Central memory CD4-positive, alpha-beta T cell (primary cell): Measurements from ENCODE around the gene FAM227B.
"Not testable (repeated sequence)": the region's sequence is repeated elsewhere in the genome, so short reads cannot be mapped to it uniquely, and the experiment has no call there.

Source experiments
- DNase-seq: peaks from one replicate; pipeline ENCODE4 v3.0.0; 2022
- total RNA-seq, 3 experiments: gene quantifications; one replicate each; lab custom pipeline; 2026; lab: John Stamatoyannopoulos, UW

Gene FAM227B, protein sequence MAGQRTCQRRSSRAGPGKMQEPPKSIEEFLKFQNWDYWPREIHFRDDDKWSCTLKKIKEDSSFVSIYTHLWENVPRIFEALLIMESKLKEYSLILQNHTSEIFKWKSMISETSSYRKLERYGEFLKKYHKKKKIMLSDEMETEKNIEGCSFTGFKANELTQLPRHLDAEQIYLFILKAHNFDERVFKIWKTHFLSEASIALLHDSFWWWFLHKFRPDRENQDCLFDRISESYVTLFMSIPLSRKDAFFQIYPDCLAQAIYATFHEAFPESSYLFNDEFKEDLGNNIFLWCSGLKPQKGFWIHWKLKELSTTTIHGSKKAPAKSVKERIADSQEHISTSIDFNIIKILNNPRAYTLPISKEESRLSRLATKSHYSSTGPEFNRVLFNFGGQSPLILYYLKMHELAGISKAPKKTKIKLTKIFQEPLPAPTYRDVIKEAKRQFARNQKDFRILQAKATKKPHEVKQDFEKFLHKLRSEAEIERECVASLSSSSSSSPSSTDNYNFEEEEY
- total RNA-seq, result 1.5 to 7.0 (median 4.4) reads per million in 3 experiments

DNA sequence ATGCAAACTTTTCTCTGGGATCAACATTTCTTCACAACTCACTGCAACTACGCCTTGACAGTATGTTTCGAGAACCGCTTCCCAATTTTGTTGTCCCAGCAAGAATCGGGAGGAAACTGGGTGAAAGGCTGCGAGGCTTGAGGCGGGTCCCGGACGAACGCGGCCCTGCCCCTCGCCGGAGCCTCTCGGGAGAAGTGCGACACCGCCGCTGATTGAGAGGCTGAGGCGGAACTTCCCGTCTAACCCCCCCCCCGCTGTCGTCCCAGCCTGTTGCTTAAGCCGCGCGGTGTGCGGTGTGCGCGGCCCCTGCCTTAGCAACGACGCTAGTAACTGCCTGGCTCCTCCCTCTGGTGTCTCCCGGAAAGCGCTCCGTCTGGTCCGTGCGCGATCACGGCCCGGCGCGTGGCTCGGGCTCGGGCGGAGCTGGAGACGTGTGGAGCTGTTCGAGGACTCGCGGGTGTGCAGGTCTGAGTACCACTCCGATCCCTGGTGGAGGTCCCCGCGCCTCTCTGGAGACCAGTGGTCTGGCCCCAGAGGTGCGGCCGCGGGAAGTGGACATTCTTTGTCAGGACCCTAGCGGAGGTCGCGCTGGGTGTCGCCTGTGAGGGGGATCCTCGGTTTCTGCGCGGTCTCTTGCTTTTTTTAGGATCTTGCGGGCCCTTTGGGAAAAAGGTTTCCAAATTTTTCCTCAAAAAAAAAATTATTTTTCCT is at the start of gene FAM227B, which contains the start of gene DTWD1:
FAM227B (minus strand) TSS at position 161 of the 711 bp plus-strand sequence. CDS start 5,647 bp downstream, outside the sequence.
DTWD1 (plus strand) TSS at position 391 of the 711 bp plus-strand sequence. CDS start 4,120 bp downstream, outside the sequence.
- DNase-seq, result peak; percentile 92

DNA sequence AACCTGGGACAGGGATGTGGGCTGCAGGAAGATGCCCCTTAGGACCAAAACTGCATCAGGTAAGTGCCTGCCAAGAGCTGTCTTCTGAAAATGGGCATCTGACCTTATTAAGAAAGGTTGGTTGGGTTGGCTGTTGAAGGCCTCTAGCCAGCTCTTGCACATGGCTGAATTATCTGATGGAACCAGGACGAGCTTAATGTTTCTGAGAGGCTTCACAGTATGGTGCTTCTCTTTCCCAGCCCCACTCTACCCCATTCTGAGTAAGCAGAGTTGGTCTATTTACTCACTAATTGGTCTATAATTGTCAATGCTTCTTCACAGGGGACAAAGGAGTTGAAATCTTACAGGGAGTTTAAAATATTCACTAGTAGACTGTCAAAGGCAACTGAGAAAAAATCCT is 48.7 kb upstream of the FAM227B start:
- DNase-seq, result no peak

DNA sequence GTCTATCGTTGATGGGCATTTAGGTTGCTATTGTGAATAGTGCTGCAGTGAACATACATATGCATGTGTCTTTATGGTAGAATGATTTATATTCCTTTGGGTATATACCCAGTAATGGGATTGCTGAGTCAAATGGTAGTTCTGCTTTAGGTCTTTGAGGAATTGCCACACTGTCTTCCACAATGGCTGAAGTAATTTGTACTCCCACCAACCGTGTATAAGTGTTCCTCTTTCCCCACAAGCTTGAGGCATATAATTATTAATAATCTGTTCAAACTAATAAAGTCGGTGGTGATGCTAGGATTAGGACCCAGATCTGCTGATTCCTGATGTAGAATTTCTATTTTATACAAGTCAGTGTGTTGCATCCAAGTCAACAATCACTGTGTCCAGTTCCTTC is 45.9 kb upstream of the FAM227B start:
- not testable (repeated sequence) for DNase-seq

DNA sequence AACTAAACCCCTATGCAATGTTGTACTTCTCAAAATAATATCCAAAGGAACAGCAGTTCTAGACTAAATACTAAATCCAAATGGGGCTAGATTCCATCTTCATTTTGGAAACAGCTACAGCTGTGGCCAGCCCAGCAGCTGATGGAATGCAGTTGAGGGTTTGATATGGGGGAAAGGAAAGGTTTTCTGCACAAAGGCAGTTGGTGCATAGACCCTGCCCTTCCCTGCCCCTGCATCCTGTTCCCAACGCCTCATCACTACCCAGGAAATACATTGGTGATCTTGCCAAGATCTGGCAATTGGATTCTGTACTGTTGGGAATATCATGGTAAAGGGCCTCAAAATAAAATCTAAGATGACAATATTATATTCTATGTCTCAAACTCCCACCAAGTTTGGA is 44.1 kb upstream of the FAM227B start:
- DNase-seq, result no peak

DNA sequence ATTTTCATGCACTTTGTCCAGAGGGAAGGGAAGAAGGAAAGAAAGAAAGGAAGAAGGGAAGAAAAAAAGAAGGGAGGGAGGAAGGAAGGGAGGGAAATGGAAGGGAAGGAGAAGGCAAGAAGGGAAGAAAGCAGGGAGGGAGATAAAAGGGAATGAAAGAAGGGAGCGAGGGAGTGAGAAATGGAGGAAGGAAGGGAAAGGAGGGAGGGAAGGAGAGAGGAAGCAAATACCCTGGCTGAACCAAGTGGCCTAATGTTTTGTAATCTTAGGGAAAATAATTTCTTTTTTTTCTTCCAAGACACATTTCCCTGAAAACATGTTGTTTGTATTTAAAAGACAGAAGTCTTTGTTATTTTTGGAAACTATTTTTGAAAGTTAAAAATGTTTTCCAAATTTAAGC is 36.1 kb upstream of the FAM227B start:
- DNase-seq, result no peak

DNA sequence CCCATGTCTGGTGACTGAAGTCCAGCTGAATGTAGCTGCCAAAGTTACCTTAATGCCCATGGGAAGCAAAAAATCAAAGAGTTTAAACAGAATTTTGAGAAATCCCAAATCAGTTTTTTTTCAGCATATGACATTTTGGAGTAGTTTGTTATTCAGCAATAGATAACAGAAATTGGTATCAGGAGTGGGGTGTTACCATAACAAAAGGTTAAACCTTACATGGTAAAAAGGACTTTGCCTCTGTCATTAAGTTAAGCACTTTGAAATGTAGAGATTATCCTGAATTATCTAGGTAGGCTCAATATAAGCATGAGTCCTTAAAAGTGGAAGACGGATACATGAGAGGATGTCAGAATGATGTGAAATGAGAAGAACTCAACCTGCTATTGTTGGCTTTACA is 32.3 kb upstream of the FAM227B start:
- no peak for DNase-seq

DNA sequence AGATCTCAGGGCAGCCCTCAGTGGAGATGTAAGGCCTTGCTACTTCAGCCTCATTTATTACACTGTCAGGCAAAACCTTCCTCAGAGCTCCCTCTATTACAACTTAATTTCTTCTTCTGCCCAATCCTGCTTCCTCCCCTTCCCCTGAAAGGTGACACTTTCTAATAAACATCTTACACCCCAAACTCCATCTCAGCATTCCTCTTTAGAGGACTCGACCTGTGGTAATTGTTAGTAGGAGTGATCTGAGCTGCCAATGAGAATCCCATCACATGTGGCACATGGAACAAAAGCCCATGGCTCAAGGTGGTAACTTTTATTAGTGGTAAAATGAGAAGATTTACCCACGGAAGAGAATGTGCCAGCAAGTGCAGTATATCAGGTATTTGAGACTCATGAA is 30.1 kb upstream of the FAM227B start:
- no peak for DNase-seq

DNA sequence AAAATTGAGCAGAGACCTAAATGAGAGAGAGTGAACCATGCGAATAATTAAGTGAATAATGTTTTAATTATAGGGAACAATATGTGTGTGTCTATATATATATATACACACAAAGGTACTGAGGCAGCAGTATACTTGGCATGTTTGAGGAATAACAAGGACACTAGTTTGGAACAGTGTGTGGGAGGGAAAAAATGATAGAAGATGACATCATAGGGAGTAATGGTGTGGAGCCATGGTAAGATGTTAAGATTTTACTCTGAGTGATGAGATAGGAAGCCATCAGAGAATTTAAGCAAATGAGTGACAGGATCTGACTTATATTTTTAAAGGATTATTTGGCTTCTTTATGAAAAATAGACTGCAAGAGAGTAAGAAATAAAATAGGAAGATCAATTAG is 29.4 kb upstream of the FAM227B start:
- no peak for DNase-seq

DNA sequence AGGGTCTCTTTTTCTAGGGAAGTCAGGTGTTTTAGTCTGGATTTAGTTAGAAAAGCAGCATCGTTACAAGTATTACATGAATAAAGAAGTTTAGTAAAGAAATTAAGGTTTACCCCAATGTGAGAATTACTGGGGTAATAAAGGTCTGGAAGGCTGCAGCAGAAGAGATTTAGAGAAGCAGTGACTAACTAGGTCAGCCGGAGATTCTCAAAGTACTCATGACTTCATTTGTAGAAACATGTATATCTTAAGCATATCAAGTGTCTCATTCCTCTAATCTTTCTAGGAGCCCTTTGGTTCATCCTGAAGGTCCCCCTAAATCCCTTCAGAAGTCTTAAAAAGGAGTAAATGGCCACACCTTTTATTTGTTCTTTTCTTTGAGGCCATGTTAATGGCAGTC is 26.3 kb upstream of the FAM227B start:
- no peak for DNase-seq

DNA sequence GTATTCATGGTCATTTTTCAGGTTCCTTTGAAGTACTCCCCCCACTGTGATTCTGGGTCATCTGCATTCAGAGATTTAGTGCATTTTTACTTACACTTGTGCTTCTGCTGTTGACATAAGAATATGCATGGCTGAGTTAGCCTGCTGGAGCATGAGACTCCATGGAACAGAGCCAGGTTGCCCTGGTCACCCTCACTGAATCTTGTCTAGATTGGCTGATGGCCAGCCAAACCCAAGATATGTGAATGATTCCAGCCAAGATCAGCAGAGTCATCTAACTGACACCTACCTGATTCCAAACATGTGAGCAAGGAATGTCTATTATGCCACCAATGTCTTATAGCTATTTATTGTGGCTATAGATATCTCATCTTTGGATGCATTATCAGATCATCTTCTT is 25.3 kb upstream of the FAM227B start:
- no peak for DNase-seq

DNA sequence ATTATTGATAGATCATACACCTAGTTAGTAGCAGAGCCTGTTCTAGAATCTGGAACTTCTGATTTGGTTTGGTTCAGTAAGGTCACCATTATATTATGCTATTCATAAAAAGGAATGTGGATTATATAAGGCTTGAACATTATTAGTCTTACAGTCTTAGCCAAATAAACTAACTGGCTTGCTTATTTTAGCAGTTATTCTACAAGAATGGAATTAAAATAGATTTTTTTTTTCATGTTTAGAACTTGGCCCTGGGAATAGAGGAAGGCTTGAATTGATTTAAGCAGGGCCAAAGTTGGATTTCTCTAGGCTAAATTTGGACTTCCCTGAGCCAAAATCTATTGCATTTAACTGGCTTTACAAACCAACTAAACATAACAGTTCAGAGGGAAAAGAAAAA is 24.7 kb upstream of the FAM227B start:
- DNase-seq, result no peak

DNA sequence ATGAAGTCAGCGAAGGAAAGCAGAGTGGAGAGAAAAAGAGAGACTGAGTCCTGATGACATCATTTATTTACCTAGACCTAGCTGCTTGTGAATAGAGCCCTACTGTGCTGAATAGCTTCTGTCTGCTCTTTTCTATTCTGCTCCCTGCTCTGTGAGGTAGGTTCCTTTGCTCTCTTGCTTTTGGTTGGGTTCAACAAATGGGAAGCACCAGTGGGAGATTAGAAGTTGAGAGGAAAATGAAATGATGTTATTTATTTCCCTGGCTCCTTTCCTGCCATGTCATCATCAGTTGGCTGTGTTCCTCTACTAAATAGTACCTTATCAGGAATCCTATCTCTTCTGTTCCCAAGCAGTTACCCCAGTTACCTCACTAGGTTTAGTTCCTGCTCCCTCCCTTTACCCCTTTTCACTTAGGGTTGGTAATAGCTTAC is 23.8 kb upstream of the FAM227B start:
- no peak for DNase-seq

DNA sequence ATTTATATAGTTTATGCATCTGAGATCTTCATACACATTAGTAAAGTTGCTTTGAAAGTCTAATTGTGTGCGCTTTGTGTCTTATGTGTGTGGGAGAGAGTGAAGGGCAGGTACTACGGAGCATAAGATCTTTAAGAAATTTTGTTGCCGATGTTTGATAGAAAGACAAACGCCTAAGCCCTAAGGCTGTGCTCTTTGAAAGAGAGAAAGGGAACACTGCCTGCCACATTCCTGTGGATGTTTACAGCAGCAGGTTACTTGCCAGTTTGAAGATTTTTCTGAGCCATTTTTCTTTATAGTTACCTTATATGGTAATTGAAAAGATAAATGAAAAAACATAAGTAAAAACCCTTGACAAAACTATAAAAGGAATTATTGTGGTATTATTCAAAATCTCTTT is 17.2 kb upstream of the FAM227B start:
- no peak for DNase-seq

DNA sequence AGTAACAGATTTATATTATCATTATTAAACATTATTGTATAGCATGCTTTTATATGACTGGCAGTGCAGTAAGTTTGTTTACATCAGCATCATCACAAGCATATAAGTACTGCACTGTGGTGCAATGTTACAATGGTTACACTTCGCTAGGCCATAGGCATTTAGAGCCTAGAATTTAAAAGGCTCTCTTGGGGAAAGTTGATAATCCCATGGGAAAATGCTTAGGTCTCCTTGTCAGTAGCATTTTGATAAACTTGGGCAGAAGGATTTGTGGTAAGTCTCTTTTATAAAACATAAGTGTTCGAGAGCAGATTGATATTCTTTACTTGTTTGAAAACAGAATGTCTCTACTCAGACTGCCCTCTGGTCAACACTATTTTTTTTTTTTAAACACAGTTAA is 7.8 kb upstream of the FAM227B start:
- DNase-seq, result no peak

DNA sequence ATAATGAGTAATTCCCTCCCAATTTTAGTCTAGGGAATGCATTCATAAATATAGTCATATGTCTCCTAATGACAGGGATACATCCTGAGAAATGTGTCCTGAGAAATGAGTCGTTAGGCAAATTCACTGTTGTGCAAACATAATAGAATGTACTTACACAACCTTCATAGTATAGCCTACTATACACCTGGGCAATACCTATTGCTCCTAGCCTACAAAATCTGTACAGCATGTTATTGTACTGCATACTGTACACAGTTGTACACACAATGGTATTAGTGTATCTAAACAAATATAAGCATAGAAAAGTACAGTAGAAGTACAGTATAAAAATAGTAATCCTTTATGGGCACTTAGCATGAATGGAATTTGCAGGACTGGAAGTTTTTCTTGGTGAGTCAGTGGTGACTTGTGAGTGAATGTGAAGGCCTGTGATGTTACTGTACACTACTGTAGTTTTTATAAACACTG is 6.8 kb upstream of the FAM227B start:
- DNase-seq, result no peak

DNA sequence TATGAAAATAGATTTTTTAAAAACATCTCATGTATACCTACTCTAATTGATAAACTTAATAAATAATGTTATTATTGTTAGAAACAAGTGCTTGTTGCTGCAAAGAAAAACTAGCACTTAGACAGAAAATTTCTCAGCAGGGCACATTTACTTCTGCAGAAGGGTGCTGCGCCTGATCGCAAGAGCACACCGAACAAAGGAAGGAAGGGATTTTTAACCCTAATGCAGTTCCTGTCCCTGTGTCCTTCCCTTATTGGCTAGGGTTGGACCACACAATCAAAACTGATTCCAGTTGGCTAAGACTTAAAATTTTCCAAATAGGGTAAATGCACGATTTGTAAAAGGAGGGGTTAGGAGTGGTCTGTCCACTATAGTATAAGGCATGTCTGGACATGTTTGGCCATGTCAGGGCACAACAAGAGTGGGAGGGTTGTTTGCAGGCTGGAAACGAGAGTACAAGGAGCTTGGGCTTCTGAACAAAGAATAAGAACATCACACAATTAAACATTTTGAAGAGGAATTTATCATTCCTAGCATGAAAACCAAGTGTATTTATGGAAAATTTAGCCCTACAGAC is 4.9 kb upstream of the FAM227B start:
- DNase-seq, result no peak

DNA sequence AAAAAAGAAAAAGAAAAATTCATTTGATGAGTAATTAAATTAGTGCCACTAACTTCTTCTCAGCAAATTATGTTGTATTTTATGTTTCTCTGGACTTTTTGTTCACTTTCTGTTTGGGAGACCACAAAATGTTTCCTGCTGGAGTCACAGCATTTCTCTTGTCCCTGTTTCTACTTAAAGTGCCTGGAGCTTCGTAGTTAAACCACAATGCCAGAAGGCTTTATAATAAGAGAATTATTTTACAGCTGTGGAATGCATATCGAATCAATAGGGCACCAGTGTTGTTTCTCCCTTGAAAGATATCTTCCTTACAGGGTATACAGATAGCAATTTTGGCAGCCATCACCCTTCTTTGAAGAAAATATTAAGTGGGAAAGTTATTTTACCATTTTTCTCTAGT is 3.4 kb upstream of the FAM227B start:
- DNase-seq, result no peak

DNA sequence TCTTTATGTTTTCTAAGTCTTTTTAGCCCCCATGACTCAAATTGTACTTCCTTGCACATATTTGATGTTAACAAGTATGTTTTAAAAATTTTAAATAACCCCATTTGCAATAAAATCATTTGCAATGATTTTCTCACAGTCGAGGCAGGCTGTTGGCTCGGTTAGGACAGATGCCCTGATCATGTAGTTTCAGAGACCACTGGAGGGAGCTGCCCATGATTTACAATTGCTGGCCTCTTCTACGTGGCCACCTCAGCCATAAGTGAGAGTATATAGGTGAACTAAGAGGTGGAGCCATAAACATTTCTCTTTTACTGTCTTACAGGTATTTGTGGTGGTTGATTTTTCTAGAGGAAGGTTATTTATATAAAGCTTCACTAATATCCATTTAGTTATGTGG is 1.9 kb upstream of the FAM227B start:
- no peak for DNase-seq

DNA sequence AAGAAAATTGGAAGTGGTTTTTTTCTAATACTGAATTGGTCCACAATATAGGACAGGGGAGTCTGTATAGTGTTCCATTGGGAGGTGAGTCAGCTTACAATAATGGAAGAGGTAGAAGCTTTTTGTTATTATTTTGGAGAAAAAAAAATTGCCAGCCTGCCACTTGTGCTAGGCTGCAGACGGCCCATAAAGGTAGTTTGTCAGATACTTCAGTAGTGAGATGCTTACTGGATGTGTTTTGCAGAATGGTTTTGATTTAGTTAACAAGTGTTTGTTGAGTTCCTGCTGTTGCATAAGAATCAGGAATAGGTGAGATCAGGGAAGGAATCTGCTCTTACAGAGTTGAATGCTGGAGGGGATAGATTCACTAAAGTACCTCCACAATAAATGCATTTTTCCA is 1.3 kb upstream of the FAM227B start:
- no peak for DNase-seq

DNA sequence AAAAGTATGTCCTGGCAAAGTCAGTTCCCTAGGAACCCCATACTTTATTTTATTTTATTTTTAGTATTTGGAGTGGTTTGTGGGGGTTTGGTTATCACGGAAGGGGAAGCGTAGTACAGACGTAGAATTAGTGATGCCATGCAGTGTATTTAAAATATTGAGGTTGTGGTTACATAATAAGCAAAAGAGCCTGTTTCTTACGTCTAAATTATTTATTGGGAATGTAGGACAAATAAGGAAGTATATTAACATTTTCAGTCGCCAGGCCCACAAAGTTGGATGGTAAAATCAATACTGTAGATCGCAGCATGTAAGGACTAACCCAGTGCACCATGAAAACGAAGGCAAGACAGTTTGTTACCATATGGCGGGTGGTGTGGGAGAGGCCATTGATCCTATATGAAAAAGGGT is 788 bp upstream of the FAM227B start:
- DNase-seq, result no peak

DNA sequence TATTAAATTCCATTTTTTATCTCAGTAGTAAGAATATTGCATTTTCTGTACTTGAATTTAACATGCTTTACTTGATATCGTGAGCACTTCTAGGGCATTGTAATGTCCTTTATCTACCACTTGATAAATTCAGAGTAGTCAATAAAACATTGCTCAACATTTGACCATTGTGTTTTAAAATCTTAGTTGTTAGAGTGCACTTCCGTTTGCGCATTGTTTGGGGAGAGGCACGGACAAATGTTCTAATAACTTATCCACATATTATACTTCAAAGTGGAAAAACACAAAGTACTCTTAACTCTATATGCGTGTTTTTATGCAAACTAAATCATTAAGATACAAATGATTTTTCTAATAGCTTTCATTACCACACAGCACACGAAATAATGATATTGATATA is 419 bp downstream of the FAM227B start:
- DNase-seq, result peak; percentile 0

DNA sequence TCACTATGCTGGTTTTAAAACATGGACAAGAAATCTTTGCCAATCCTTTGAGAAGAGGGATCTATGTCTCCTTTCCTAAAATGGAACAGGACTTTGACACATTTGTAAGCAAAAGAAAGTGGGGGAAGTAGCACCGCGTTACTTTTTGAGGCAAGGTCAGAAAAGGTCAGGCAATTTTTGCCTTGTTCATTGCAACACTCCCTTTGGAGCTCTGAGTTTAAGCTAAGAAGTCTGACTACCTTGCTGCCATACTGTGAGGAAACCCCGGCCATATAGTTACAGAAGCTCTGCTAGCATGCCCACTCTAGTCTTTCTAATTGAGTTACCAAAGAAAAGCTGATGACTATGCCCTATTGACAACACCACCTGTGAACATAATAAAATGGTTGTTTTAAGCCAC is 1.4 kb downstream of the FAM227B start:
- DNase-seq, result no peak

DNA sequence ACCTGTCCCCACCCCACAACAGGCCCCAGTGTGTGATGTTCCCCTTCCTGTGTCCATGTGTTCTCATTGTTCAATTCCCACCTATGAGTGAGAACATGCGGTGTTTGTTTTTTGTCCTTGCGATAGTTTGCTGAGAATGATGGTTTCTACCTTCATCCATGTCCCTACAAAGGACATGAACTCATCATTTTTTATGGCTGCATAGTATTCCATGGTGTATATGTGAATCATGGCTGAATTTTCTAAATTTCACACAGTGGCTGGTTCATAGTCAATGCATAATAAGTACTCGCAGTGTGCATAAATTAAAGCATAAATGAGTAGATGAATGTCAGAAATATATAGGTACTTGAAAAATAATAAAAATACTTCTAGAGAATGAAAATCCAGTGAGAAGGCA is 8.4 kb downstream of the FAM227B start:
- DNase-seq, result not testable (repeated sequence)
